CD4-positive, alpha-beta T cell treated with Interleukin-15 for 1 hour (primary cell): ENCODE measurements around the gene CR1L.
"Not testable (repeated sequence)": the region's sequence is repeated elsewhere in the genome, so short reads cannot be mapped to it uniquely, and the experiment has no call there.

Experiments
- DNase-seq: peaks from one replicate; pipeline ENCODE4 v3.0.0-alpha.2; 2020

Gene CR1L

GRCh38 chr1:207646944-207647579, 2.1 kb downstream of the CR1L start:
- no peak for DNase-seq

- no peak for DNase-seq
Measured at GRCh38 chr1:207647671-207648333, 2.9 kb downstream of the CR1L start.

DNA sequence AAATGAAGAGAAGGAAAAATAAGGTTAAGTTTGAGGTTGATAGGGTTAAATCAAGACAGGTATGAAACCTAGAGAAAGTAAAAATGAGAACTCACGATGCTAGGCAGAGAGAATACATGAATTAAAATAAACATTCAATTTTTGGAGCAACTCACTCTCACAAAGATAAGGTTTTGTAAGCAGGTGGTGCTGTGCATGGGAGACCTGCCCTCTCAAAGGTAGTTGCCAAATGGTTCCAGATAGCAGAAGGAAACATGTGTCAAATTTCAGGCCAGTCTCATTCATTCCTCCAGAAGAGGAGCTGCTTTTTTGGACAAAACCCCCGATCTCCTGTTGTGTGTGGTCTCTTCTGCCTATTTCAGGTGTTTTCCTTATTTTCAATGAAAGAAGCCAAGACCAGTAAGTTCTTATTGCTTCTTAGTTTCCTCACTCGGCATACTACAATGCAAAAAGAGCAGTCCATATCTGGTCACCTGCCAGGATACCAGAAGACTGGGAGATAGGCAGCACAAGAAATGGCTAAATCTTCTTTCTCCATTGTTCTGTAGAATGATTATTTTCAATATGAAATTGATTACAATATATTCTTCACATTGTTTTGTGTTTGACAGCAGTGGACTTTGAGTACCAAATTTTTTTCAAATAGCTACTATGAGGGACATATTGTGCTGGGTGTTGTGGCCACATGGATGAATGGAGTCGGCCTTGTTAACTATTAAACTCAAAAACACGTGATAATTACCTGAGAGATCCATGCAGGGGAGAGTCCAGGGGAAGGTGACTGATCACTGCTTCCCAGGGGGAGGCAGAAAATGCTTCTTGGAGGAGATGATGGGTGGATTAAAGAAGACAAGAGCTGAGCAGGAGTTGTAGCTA, 3.6 kb downstream of the CR1L start:
- no peak for DNase-seq

- DNase-seq = no peak
Measured at GRCh38 chr1:207649210-207649753, 4.3 kb downstream of the CR1L start.

DNA sequence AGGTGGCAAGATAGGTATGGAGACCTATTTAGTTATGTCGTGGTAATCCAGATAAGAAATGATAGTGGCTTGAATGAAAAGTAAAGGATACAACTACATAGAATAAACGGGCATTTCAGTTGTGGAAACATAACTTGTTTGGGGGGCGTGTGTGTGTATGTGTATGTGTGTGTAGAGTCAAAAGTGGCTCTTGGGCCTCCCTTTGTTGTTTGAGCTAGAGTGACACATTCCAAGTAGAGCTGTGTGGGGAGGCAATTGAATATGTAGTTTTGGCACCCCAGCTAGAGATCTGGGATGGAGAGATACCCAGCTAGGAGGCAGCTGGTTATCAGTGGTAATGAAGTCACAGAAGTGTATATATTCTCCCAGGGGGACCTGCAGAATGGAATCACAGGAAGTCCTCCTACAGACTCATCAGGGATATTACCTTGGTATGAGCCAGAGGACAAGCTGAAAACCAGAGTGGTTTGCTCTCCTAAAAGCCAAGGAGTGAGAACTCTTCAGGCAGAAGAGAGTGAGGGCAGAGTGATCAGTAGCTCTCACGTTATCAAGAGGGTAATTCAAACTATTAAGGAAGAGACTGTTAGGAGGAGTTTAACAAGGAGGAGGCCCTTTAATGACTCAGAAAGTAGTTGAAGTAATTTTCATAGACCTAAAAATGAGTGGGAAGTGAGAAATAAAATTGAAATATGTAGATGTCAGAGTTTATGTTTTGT, 5.1 kb downstream of the CR1L start:
- no peak for DNase-seq

DNA sequence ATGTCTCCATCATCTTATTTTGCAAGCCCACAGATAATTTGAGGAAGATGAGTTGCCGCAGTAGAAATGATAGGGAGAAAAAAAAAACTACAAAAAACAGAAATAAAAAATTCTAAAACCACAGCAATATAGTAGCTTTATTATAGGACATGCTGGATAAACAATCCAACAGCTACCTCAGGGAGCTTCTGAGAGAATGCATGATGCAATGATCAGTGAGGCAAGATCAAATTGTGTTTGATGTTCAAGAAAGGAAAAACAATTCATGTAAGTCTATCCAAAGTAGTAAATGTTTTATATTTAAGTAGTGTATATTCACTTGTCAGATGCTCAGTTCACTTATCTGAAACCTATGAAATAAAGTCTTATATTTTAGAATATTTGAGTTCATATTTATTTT, 6.7 kb downstream of the CR1L start:
- DNase-seq = no peak

- DNase-seq = no peak
Measured at GRCh38 chr1:207654320-207654719, 9.4 kb downstream of the CR1L start.

GRCh38 chr1:207658408-207658807, 13.5 kb downstream of the CR1L start:
- no peak for DNase-seq

DNA sequence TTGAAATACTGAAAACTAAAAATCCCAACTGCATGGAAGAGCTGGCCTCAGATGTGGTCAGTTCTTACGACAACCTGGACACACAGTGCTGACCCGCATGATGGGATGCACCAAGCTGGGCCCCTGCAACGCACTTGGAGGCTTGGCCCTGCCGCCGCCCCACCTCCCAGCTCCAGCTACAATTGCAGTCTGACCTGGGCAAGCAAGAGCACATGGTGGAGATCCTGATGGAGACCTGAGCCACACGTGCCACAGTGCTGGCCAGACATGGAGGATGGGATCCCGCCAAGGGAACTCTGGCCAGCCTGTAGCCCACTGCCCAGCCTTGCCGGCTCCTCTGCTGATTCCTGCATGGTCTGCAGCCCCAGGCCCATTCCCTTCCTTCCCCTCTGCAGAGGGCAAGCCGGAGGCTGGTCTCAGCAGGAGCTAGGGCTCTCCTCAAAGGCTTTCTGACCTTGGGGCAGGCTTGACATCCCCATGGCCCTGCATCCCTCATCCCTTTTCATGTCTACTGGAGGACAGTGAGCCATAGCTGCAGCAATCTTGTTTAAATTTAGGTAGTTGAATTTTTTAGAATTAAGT, 14.1 kb downstream of the CR1L start:
- no peak for DNase-seq

- DNase-seq = no peak
Measured at GRCh38 chr1:207659545-207660153, 14.7 kb downstream of the CR1L start.

GRCh38 chr1:207661420-207661819, 16.5 kb downstream of the CR1L start:
- DNase-seq = not testable (repeated sequence)

DNA sequence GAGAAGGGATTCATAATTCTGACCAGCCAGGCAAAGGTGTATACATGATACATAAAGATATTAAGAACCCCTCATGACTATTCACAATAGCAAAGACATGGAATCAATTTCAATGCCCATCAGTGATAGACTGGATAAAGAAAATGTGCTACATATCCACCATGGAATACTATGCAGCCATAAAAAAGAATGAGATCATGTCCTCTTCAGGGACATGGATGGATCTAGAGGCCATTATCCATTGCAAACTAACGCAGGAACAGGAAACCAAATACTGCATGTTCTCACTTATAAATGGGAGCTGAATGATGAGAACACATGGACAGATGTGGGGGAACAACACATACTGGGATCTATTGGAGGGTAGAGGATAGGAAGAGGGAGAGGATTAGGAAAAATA, 21.4 kb downstream of the CR1L start:
- DNase-seq = no peak

GRCh38 chr1:207669528-207670009, 24.6 kb downstream of the CR1L start:
- DNase-seq = no peak

GRCh38 chr1:207670192-207670591, 25.3 kb downstream of the CR1L start:
- no peak for DNase-seq

GRCh38 chr1:207670997-207671396, 26.1 kb downstream of the CR1L start:
- DNase-seq = no peak

- no peak for DNase-seq
Measured at GRCh38 chr1:207672522-207673130, 27.7 kb downstream of the CR1L start.

GRCh38 chr1:207673399-207673798, 28.5 kb downstream of the CR1L start:
- no peak for DNase-seq

DNA sequence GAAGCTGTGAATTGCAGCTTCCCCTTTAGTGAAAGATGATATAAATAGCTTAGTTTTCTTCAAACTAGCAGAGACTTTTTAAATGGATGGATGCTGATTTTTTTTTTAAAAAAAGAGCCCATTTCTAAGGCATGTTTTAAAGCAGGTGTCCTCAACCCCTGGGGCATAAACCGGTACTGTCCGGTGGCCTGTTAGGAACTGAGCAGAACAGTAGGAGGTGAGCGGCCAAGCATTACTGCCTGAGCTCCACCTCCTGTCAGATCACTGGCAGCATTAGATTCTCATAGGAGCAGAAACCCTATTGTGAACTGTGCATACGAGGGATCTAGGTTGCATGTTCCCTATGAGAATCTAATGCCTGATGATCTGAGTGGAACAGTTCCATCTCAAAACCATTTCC, 31.2 kb downstream of the CR1L start:
- no peak for DNase-seq

GRCh38 chr1:207680590-207681388, 35.9 kb downstream of the CR1L start:
- not testable (repeated sequence) for DNase-seq

DNA sequence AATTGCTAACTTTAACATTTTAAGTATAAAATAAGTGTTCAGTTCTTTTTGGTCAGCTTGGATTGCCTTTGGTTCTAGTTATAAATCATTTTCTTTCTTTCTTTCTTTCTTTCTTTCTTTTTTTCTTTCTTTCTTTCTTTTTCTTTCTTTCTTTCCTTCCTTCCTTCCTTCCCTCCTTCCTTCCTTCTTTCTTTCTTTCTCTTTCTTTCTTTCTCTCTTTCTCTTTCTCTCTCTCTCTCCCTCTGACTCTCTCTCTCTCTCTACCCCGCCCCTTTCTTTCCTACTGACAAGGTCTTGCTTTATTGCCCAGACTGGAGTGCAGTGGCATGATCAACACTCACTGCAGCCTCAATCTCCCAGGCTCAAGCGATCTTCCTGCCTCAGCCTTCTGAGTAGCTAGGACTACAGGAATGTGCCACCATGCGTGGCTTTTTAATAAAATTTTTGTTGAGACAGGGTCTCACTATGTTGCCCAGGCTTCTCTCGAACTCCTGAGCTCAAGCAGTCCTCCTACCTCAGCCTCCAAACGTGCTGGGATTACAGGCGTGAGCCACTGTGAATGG, 38.0 kb downstream of the CR1L start:
- DNase-seq = not testable (repeated sequence)
